ENCODE results near the gene TRIM62.
"Not testable (repeated sequence)": the region's sequence is repeated elsewhere in the genome, so short reads cannot be mapped to it uniquely, and the experiment has no call there.

The TRIM62 gene

GRCh38 chr1:33142483-33143064 lies 39.3 kb downstream of the TRIM62 start:
- H3K4me3 ChIP-seq (ENCODE audit: low read depth, low read length) = no peak overlapping the region
- no peaks in the 10 kb centered on the region for H3K27me3 ChIP-seq (replicated peaks)
- no peak for TF ChIP-seq CTCF (IDR thresholded peaks at IDR 0.05; ENCODE audit: low read depth, low read length, missing control alignments)
- no peak overlapping the region for H3K27ac ChIP-seq
- peaks cover 32% of the 10 kb centered on the region for H3K36me3 ChIP-seq (replicated peaks)
- no peak for DNase-seq
- in situ Hi-C loops (cut with HindIII; ENCODE audit: low pct_ligation_motif_present, low sequenced_read_pairs) = no loop called here

- no peak overlapping the region for H3K27ac ChIP-seq
- peaks cover 24% of the 10 kb centered on the region for H3K36me3 ChIP-seq (replicated peaks)
- no peak for TF ChIP-seq CTCF (IDR thresholded peaks at IDR 0.05; ENCODE audit: low read depth, low read length, missing control alignments)
- no peaks in the 10 kb centered on the region for H3K27me3 ChIP-seq (replicated peaks)
- in situ Hi-C loops (cut with HindIII; ENCODE audit: low pct_ligation_motif_present, low sequenced_read_pairs) = no loop called here
- no peak for DNase-seq
- no peak overlapping the region for H3K4me3 ChIP-seq (ENCODE audit: low read depth, low read length)
These were observed 40.1 kb downstream of the TRIM62 start for GRCh38 chr1:33141781-33142180.

- in situ Hi-C loops (cut with HindIII; ENCODE audit: low pct_ligation_motif_present, low sequenced_read_pairs) = no loop called here
- H3K27me3 ChIP-seq (replicated peaks) = no peaks in the 10 kb centered on the region
- no peak for DNase-seq
- H3K4me3 ChIP-seq (ENCODE audit: low read depth, low read length) = no peak overlapping the region
- no peak overlapping the region for H3K27ac ChIP-seq
- peaks cover 19% of the 10 kb centered on the region for H3K36me3 ChIP-seq (replicated peaks)
- no peak for TF ChIP-seq CTCF (IDR thresholded peaks at IDR 0.05; ENCODE audit: low read depth, low read length, missing control alignments)
These were observed 40.6 kb downstream of the TRIM62 start for GRCh38 chr1:33141216-33141615.

- peak; percentile 32 for DNase-seq
- peak; percentile 60 for TF ChIP-seq CTCF (IDR thresholded peaks at IDR 0.05; ENCODE audit: low read depth, low read length, missing control alignments)
- no peaks in the 10 kb centered on the region for H3K27me3 ChIP-seq (replicated peaks)
- H3K4me3 ChIP-seq (ENCODE audit: low read depth, low read length) = no peak overlapping the region
- H3K27ac ChIP-seq = no peak overlapping the region
- H3K36me3 ChIP-seq (replicated peaks) = peaks cover 11% of the 10 kb centered on the region
- in situ Hi-C loops (cut with HindIII; ENCODE audit: low pct_ligation_motif_present, low sequenced_read_pairs) = no loop called here
These were observed 41.4 kb downstream of the TRIM62 start for GRCh38 chr1:33140153-33141149.

- no peak overlapping the region for H3K27ac ChIP-seq
- no peaks in the 10 kb centered on the region for H3K27me3 ChIP-seq (replicated peaks)
- H3K4me3 ChIP-seq (ENCODE audit: low read depth, low read length) = no peak overlapping the region
- peaks cover 2% of the 10 kb centered on the region for H3K36me3 ChIP-seq (replicated peaks)
- peak; percentile 85 for TF ChIP-seq CTCF (IDR thresholded peaks at IDR 0.05; ENCODE audit: low read depth, low read length, missing control alignments)
- in situ Hi-C loops (cut with HindIII; ENCODE audit: low pct_ligation_motif_present, low sequenced_read_pairs) = no loop called here
- DNase-seq = no peak
These were observed 44.0 kb downstream of the TRIM62 start for GRCh38 chr1:33137800-33138199.

- in situ Hi-C loops (cut with HindIII; ENCODE audit: low pct_ligation_motif_present, low sequenced_read_pairs); H3K36me3 ChIP-seq (replicated peaks); H3K27ac ChIP-seq; H3K4me3 ChIP-seq (ENCODE audit: low read depth, low read length); DNase-seq; H3K27me3 ChIP-seq (replicated peaks): not testable (repeated sequence)
These were observed 45.8 kb downstream of the TRIM62 start for GRCh38 chr1:33136041-33136440.
